OCI-LY7 (cell line): Measurements from ENCODE around the gene HOXB1.

ENCODE experiments used
- CTCF ChIP-seq: fragments of 200-600 bp; sonication (generic); conservative IDR thresholded peaks from 2 replicates; pipeline ENCODE4 v1.5.1; 2014; ENCODE audit warnings: mild to moderate bottlenecking, antibody characterized with exemption, low read length, moderate library complexity, mixed read lengths
- EZH2phosphoT487 ChIP-seq: fragments of 200-600 bp; sonication (generic); IDR thresholded peaks from 2 replicates; pipeline ENCODE4 v1.6.1; 2018; ENCODE audit warnings: low read depth, borderline replicate concordance, mild to moderate bottlenecking, mixed run types, antibody characterized with exemption, low read length, moderate library complexity, mixed read lengths

GRCh38 chr17:48497103-48497502 is 33.7 kb downstream of the HOXB1 start:
- TF ChIP-seq CTCF (no peak), EZH2phosphoT487 (no peak)
